ENCODE measurements around the gene SLC9A2.
A peak's percentile ranks its signal among the peaks of the same experiment; 100 is the strongest.

The SLC9A2 gene

DNA sequence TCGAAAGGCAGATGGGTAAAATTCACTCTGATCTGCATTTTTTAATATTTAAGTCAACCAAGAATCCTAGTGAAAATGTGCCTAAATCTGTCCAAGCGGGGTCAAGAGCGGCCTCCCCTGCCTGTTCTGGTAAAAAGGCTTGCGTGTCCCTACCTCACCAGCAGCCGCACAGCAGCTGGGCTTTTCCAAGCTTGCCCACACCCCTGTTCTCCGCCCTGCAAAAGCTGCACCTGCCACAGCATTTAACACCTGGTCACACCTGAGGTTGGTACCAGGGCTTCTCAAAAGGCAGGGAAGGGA lies 116.7 kb downstream of the SLC9A2 start:
- DNase-seq: no peak

DNA sequence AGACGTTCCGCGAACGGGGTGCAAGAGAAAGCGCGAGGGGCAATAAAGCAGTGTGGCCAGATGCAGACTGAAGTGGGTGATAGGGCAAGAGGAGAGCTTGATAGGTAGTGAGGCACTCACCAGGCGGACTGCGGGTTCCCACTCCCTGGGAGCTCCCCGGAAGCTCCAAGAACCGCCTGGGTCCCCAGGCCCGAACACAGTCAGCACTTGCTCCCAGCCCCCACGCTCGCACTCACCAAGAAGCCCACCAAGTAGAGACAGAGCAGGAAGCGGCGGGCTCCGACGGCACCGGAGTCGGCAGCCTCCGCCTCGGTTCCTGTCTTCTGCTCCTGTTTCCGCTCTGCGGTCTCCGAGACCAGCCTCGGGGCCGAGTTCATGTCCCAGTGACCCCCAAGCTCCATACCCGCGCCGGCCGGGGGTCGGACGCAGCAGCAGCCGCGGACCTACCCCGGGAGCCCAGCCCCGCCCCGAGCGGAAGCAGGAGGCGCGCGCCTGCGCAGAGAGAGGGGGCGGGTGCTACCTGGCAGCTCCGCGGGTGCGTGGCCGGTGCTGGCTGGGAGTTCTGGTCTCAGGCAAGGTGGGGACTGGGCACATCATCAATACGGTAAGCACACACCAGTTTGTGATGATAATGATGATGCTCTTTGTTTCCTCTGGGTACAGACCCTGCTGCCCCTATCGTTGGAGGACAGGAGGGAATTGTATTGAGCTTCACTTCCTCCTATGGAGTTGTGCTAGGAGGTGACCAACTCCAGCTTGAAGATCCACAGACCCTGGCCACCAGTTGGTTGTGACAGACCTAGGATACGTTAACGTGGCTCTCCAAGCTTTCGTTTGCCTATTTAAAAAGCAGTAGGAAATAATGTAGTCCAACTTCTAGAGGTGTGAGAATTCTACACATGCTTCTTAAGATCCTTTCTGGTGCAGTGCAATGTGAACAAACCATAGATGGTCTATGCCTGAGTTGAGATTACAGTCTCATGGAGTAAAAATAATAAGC lies 117.4 kb downstream of the SLC9A2 start:
- DNase-seq: peak; percentile 51 to 67

- DNase-seq: no peak
Measured at GRCh38 chr2:102737431-102737830, 118.1 kb downstream of the SLC9A2 start.

- DNase-seq: no peak
Measured at GRCh38 chr2:102743259-102743658, 123.9 kb downstream of the SLC9A2 start.

GRCh38 chr2:102748107-102748506 lies 128.8 kb downstream of the SLC9A2 start:
- DNase-seq: no peak

DNA sequence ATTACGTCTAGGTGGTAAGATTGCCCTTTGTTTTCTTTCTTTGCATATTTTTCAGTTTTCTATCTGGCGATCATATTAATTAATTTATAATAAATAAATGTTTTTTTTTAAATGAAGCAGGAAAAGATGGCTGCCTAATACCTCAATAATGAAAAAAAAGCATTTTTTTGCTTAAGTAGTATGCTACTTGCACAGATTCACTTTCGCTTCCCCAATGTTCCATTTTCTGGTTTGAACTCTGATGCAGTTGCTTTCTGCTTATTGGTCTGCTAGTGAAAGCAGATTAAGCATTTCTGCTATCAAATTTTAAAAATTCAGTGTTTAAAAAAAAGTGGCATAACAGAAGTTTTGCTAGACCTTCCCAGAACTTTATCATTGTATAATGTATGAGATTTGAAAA lies 130.6 kb downstream of the SLC9A2 start:
- DNase-seq: no peak

DNA sequence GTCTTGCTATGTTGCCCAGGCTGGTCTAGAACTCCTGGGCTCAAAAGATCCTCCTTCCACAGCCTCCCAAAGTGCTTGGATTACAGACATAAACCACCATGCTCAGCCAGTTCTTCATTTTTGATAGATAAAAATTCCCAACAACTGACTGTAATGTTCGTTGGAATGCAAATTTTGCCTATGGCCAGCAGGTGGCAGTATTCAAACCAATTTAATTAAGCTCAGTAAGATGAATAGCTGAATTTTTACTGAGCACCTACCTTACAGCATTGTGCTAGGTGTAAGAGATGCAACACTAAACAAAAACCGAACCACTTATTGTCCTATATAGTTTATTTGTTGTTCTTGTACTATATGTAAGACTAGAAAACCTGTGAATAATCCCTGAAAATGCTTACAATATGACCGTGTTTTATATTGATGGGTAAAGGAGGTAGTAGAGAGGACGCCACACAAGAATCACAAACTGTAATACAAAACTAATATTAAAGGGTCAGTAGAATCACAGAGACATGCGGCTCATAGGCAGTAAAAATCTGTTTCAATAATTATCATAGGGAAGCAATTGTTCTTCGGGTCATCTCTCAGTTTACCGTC lies 134.3 kb downstream of the SLC9A2 start:
- DNase-seq: peak; percentile 2 to 80

DNA sequence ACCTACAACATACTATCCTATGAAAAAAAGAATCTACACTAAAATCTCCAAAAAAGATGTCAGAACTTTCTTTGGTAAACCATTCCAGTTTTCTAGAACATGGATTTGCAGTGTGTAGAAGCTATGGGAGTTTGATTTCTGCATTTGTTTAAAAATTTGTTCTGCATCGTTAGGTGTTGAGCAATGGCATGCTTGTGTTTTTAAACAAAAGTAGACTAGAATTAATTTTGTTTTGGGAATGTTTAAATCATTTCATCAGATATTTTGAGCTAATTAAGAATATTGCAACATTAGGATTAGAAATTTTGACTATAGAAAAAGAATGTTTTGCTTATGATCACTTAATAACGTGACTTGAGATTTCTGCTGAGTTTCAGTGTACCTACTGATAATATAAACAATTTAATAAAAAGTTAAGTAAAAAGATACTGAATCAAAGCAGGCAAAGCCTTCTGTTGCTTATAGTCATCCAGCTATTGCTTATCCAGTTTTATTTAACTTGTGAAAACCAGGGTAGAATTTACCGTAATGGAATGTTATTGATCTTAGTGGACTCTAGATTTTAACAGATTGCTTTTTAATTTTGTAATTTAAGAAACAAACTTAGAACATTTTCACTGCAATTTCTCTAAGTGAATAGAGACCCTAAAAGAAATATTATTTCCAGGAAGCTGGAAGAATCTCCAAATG lies 135.2 kb downstream of the SLC9A2 start:
- no peak for DNase-seq

GRCh38 chr2:102755284-102755683 lies 135.9 kb downstream of the SLC9A2 start:
- no peak for DNase-seq

DNA sequence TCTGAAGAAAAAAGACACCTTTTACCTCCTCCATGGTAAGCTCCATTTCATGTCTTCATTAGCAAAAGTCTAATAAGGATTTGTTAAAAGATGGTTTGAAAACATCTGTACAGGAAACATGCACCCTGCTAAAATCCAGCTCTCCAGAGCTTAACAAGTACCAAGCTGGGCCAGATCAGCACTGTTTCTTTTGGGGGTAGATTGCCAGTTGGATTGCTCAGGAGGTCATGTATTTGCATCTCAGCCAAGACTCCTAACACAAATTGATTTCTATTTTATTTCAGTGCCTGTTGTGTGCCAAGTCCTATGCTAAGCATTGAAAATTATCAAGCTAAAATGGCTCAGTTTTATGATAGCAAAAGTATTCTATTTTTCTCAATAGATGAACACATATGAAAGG lies 139.1 kb downstream of the SLC9A2 start:
- peak; percentile 6 to 41 for DNase-seq

Data from NCI-H446 (cell line).